ENCODE data around the gene RGL2. TPM values are rescaled to one million over a fixed set of nuclear protein-coding genes. Genes with fewer than 3 reads are reported as not detected.
A peak's percentile ranks its signal among the peaks of the same experiment; 100 is the strongest.
"Not testable (repeated sequence)": the region's sequence is repeated elsewhere in the genome, so short reads cannot be mapped to it uniquely, and the experiment has no call there.

Gene RGL2
- total RNA-seq (100 to 1,000 TPM; 123 to 212 (median 146) TPM), polyA plus RNA-seq (100 to 1,000 TPM in 2 of 3 donors, 10 to 100 TPM in 1; 73.3 to 180 (median 133) TPM)
- long read RNA-seq, donor 1, partial matches to known transcripts: 0 of 1 reads
- long read RNA-seq, donor 1, other reads (novel, unspliced or antisense): 0 of 1 reads
- long read RNA-seq, donor 2, partial matches to known transcripts: 35 of 37 reads
- long read RNA-seq, donor 2, other reads (novel, unspliced or antisense): 0 of 37 reads

GRCh38 chr6:33298773-33299236, at the start of gene RGL2:
Gene RGL2, minus strand, starts transcription at chr6:33298942. Its CDS starts 332 bp downstream, at chr6:33298610.
- intact Hi-C loops (cut with DNase I; ENCODE audit: low total_unique reads): no loop called here
- peak; percentile 98 for DNase-seq

GRCh38 chr6:33347816-33348215, 49.1 kb upstream of the RGL2 start:
- Histone ChIP-seq H3K36me3 (no peaks in the 10 kb centered on the region), H3K4me1 (peaks cover 4 to 32% (median 26%) of the 10 kb centered on the region in 6 donors), H3K27me3 (replicated peaks in 1 of 7) (no peaks in the 10 kb centered on the region), H3K9me3 (no peaks in the 10 kb centered on the region), H3K27ac (no peak overlapping the region), H3K4me3 (no peak overlapping the region)
- intact Hi-C loops (cut with DNase I; ENCODE audit: low total_unique reads): no loop called here
- 74 to 87% (median 82%) methylated on average over 5 of the region's 5 CpGs for WGBS, 5 donors
- TF ChIP-seq POLR2A (IDR thresholded peaks at IDR 0.05): no peak
- no peak for TF ChIP-seq POLR2AphosphoS5 (IDR thresholded peaks at IDR 0.05)
- no peak for TF ChIP-seq CTCF (IDR thresholded peaks at IDR 0.05 in 8 of 11, conservative IDR thresholded peaks at IDR 0.05 in 3 of 11)
- no peak for DNase-seq

More at GRCh38 chr6:33298773-33299236, at the start of gene RGL2:
- Histone ChIP-seq H3K36me3 (peaks cover 0 to 73% (median 58%) of the 10 kb centered on the region in 6 donors), H3K4me3 (peak within 1 kb of the TSS; percentile 66 to 88 (median 84)), H3K27ac (peak within 1 kb of the TSS; percentile 94 to 99 (median 98)), H3K27me3 (replicated peaks in 1 of 7) (no peaks in the 10 kb centered on the region), H3K4me1 (peaks cover 10 to 87% (median 55%) of the 10 kb centered on the region in 6 donors), H3K9me3 (no peaks in the 10 kb centered on the region)
- WGBS, 5 donors: 0 to 3% (median 1%) methylated on average over 30 to 34 of the region's 34 CpGs
- TF ChIP-seq CTCF (IDR thresholded peaks at IDR 0.05 in 8 of 11, conservative IDR thresholded peaks at IDR 0.05 in 3 of 11) (no peak), POLR2AphosphoS5 (IDR thresholded peaks at IDR 0.05) (peak in 1 of 3 donors; percentile 47)

- H3K9me3 ChIP-seq; H3K4me3 ChIP-seq; intact Hi-C loops (cut with DNase I; ENCODE audit: low total_unique reads); H3K36me3 ChIP-seq; H3K27me3 ChIP-seq (replicated peaks in 1 of 7); H3K27ac ChIP-seq; DNase-seq: not testable (repeated sequence)
- 82 to 97% (median 92%) methylated on average over 5 of the region's 5 CpGs for WGBS, 5 donors
- H3K4me1 ChIP-seq: peaks cover 4 to 41% (median 26%) of the 10 kb centered on the region in 6 donors
Measured at GRCh38 chr6:33346972-33347371, 48.2 kb upstream of the RGL2 start.

- peaks cover 4 to 50% (median 26%) of the 10 kb centered on the region in 6 donors for H3K4me1 ChIP-seq
- no peaks in the 10 kb centered on the region for H3K27me3 ChIP-seq (replicated peaks in 1 of 7)
- peak overlapping the region in 6 of 8 donors; percentile 3 to 60 (median 20) for H3K4me3 ChIP-seq
- no peaks in the 10 kb centered on the region for H3K9me3 ChIP-seq
- 8 to 14% (median 12%) methylated on average over 21 to 22 of the region's 22 CpGs for WGBS, 5 donors
- no peaks in the 10 kb centered on the region for H3K36me3 ChIP-seq
- TF ChIP-seq POLR2AphosphoS5 (IDR thresholded peaks at IDR 0.05) (peak in 1 of 3 donors; percentile 65), POLR2A (IDR thresholded peaks at IDR 0.05) (no peak), CTCF (IDR thresholded peaks at IDR 0.05 in 8 of 11, conservative IDR thresholded peaks at IDR 0.05 in 3 of 11) (peak; percentile 45 to 80 (median 70))
- peak; percentile 83 for DNase-seq
- intact Hi-C loops (cut with DNase I; ENCODE audit: low total_unique reads): no loop called here
- H3K27ac ChIP-seq: peak overlapping the region; percentile 53 to 94 (median 84)
Measured at GRCh38 chr6:33344701-33345697, 46.3 kb upstream of the RGL2 start.

Data from spleen (tissue), 13 donors.